ENCODE measurements around the gene PLD2.

Gene PLD2

GRCh38 chr17:4858882-4859260, 51.9 kb downstream of the PLD2 start:
- Histone ChIP-seq H3K9ac (ENCODE audit: low read length) (no peak overlapping the region), H4K20me1 (ENCODE audit: low read depth, low read length) (no peaks in the 10 kb centered on the region), H3K9me3 (ENCODE audit: insufficient read depth, low read length) (no peaks in the 10 kb centered on the region), H2AFZ (ENCODE audit: low read depth, low read length, severe bottlenecking) (no peak overlapping the region), H3K79me2 (ENCODE audit: insufficient read depth, low read length) (no peaks in the 10 kb centered on the region; the same call in 1 of the 2 replicates), H3K27ac (ENCODE audit: low read depth, low read length) (no peak overlapping the region), H3K9me2 (replicated peaks; ENCODE audit: insufficient read depth, low read length) (no peaks in the 10 kb centered on the region), H3K4me2 (ENCODE audit: low read depth, low read length, poor library complexity, severe bottlenecking) (no peak overlapping the region), H3F3A (ENCODE audit: insufficient read depth) (no peaks in the 10 kb centered on the region), H3K36me3 (ENCODE audit: low read length) (no peaks in the 10 kb centered on the region), H3K27me3 (ENCODE audit: low read length) (no peaks in the 10 kb centered on the region), H3K4me3 (ENCODE audit: insufficient read depth, low read length, poor library complexity, severe bottlenecking) (no peak overlapping the region)
- no peak for TF ChIP-seq EZH2phosphoT487 (conservative IDR thresholded peaks at IDR 0.05; ENCODE audit: low read length)
- TF ChIP-seq, protein P1, sequence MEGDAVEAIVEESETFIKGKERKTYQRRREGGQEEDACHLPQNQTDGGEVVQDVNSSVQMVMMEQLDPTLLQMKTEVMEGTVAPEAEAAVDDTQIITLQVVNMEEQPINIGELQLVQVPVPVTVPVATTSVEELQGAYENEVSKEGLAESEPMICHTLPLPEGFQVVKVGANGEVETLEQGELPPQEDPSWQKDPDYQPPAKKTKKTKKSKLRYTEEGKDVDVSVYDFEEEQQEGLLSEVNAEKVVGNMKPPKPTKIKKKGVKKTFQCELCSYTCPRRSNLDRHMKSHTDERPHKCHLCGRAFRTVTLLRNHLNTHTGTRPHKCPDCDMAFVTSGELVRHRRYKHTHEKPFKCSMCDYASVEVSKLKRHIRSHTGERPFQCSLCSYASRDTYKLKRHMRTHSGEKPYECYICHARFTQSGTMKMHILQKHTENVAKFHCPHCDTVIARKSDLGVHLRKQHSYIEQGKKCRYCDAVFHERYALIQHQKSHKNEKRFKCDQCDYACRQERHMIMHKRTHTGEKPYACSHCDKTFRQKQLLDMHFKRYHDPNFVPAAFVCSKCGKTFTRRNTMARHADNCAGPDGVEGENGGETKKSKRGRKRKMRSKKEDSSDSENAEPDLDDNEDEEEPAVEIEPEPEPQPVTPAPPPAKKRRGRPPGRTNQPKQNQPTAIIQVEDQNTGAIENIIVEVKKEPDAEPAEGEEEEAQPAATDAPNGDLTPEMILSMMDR (IDR thresholded peaks at IDR 0.05; ENCODE audit: insufficient read depth, low read length, poor library complexity, severe bottlenecking) = no peak

GRCh38 chr17:4859816-4860625, 53.1 kb downstream of the PLD2 start:
- no peak overlapping the region for H3K27ac ChIP-seq (ENCODE audit: low read depth, low read length)
- TF ChIP-seq, protein P1 (IDR thresholded peaks at IDR 0.05; ENCODE audit: insufficient read depth, low read length, poor library complexity, severe bottlenecking) = no peak
- no peak for TF ChIP-seq EZH2phosphoT487 (conservative IDR thresholded peaks at IDR 0.05; ENCODE audit: low read length)
- H3K9me3 ChIP-seq (ENCODE audit: insufficient read depth, low read length) = no peaks in the 10 kb centered on the region
- no peaks in the 10 kb centered on the region for H3K36me3 ChIP-seq (ENCODE audit: low read length)
- H3K9ac ChIP-seq (ENCODE audit: low read length) = no peak overlapping the region
- no peak overlapping the region for H2AFZ ChIP-seq (ENCODE audit: low read depth, low read length, severe bottlenecking)
- no peaks in the 10 kb centered on the region for H3F3A ChIP-seq (ENCODE audit: insufficient read depth)
- H3K4me3 ChIP-seq (ENCODE audit: insufficient read depth, low read length, poor library complexity, severe bottlenecking) = no peak overlapping the region
- H4K20me1 ChIP-seq (ENCODE audit: low read depth, low read length) = no peaks in the 10 kb centered on the region
- no peak overlapping the region for H3K4me2 ChIP-seq (ENCODE audit: low read depth, low read length, poor library complexity, severe bottlenecking)
- no peaks in the 10 kb centered on the region for H3K9me2 ChIP-seq (replicated peaks; ENCODE audit: insufficient read depth, low read length)
- no peaks in the 10 kb centered on the region for H3K27me3 ChIP-seq (ENCODE audit: low read length)
- no peaks in the 10 kb centered on the region; the same call in 1 of the 2 replicates for H3K79me2 ChIP-seq (ENCODE audit: insufficient read depth, low read length)

- no peak overlapping the region for H2AFZ ChIP-seq (ENCODE audit: low read depth, low read length, severe bottlenecking)
- H3K79me2 ChIP-seq (ENCODE audit: insufficient read depth, low read length) = no peaks in the 10 kb centered on the region; the same call in 1 of the 2 replicates
- H3K9me2 ChIP-seq (replicated peaks; ENCODE audit: insufficient read depth, low read length) = no peaks in the 10 kb centered on the region
- H3K9me3 ChIP-seq (ENCODE audit: insufficient read depth, low read length) = no peaks in the 10 kb centered on the region
- H3K4me3 ChIP-seq (ENCODE audit: insufficient read depth, low read length, poor library complexity, severe bottlenecking) = no peak overlapping the region
- TF ChIP-seq, protein P1 (IDR thresholded peaks at IDR 0.05; ENCODE audit: insufficient read depth, low read length, poor library complexity, severe bottlenecking) = no peak
- TF ChIP-seq EZH2phosphoT487 (conservative IDR thresholded peaks at IDR 0.05; ENCODE audit: low read length) = no peak
- no peak overlapping the region for H3K4me2 ChIP-seq (ENCODE audit: low read depth, low read length, poor library complexity, severe bottlenecking)
- no peaks in the 10 kb centered on the region for H3K36me3 ChIP-seq (ENCODE audit: low read length)
- H3K9ac ChIP-seq (ENCODE audit: low read length) = no peak overlapping the region
- no peaks in the 10 kb centered on the region for H3K27me3 ChIP-seq (ENCODE audit: low read length)
- no peak overlapping the region for H3K27ac ChIP-seq (ENCODE audit: low read depth, low read length)
- H4K20me1 ChIP-seq (ENCODE audit: low read depth, low read length) = no peaks in the 10 kb centered on the region
- no peaks in the 10 kb centered on the region for H3F3A ChIP-seq (ENCODE audit: insufficient read depth)
These were observed 53.7 kb downstream of the PLD2 start for GRCh38 chr17:4860651-4861050.
